ENCODE data around the gene CIB2.
A peak's percentile ranks its signal among the peaks of the same experiment; 100 is the strongest.

The CIB2 gene

GRCh38 chr15:78131295-78132061 is at the start of gene CIB2:
TSS of gene CIB2 (minus strand) at chr15:78131445. CDS start at chr15:78131215, 230 bp downstream.
- Histone ChIP-seq H3K4me3 (ENCODE audit: low read length) (peak within 1 kb of the TSS; percentile 83), H3K27me3 (replicated peaks; ENCODE audit: control insufficient read depth, insufficient read depth, low read length) (no peaks in the 10 kb centered on the region), H3K9ac (ENCODE audit: low read length) (peak within 1 kb of the TSS; percentile 86), H3K36me3 (ENCODE audit: control insufficient read depth, insufficient read depth, low read length, severe bottlenecking) (no peaks in the 10 kb centered on the region), H3K9me3 (ENCODE audit: control insufficient read depth, low read length) (no peaks in the 10 kb centered on the region), H3K4me1 (ENCODE audit: control insufficient read depth, insufficient read depth, low read length) (peaks cover 8% of the 10 kb centered on the region)
- DNase-seq (ENCODE audit: low read depth): peak; percentile 90

- Histone ChIP-seq H3K9me3 (ENCODE audit: control insufficient read depth, low read length) (no peaks in the 10 kb centered on the region), H3K4me3 (ENCODE audit: low read length) (no peak overlapping the region), H3K36me3 (ENCODE audit: control insufficient read depth, insufficient read depth, low read length, severe bottlenecking) (no peaks in the 10 kb centered on the region), H3K27me3 (replicated peaks; ENCODE audit: control insufficient read depth, insufficient read depth, low read length) (peaks cover 10% of the 10 kb centered on the region), H3K9ac (ENCODE audit: low read length) (no peak overlapping the region), H3K4me1 (ENCODE audit: control insufficient read depth, insufficient read depth, low read length) (no peaks in the 10 kb centered on the region)
- DNase-seq (ENCODE audit: low read depth): no peak
These were observed 48.7 kb upstream of the CIB2 start for GRCh38 chr15:78179906-78180305.

GRCh38 chr15:78179286-78179840 is 48.1 kb upstream of the CIB2 start:
- DNase-seq (ENCODE audit: low read depth): no peak
- H3K27me3 ChIP-seq (replicated peaks; ENCODE audit: control insufficient read depth, insufficient read depth, low read length): peaks cover 10% of the 10 kb centered on the region
- H3K9me3 ChIP-seq (ENCODE audit: control insufficient read depth, low read length): no peaks in the 10 kb centered on the region
- H3K4me3 ChIP-seq (ENCODE audit: low read length): no peak overlapping the region
- no peaks in the 10 kb centered on the region for H3K4me1 ChIP-seq (ENCODE audit: control insufficient read depth, insufficient read depth, low read length)
- H3K36me3 ChIP-seq (ENCODE audit: control insufficient read depth, insufficient read depth, low read length, severe bottlenecking): no peaks in the 10 kb centered on the region
- no peak overlapping the region for H3K9ac ChIP-seq (ENCODE audit: low read length)

GRCh38 chr15:78178064-78178463 is 46.8 kb upstream of the CIB2 start:
- Histone ChIP-seq H3K9me3 (ENCODE audit: control insufficient read depth, low read length) (no peaks in the 10 kb centered on the region), H3K9ac (ENCODE audit: low read length) (no peak overlapping the region), H3K4me1 (ENCODE audit: control insufficient read depth, insufficient read depth, low read length) (no peaks in the 10 kb centered on the region), H3K4me3 (ENCODE audit: low read length) (no peak overlapping the region), H3K36me3 (ENCODE audit: control insufficient read depth, insufficient read depth, low read length, severe bottlenecking) (no peaks in the 10 kb centered on the region), H3K27me3 (replicated peaks; ENCODE audit: control insufficient read depth, insufficient read depth, low read length) (peaks cover 10% of the 10 kb centered on the region)
- no peak for DNase-seq (ENCODE audit: low read depth)

- Histone ChIP-seq H3K9me3 (ENCODE audit: control insufficient read depth, low read length) (no peaks in the 10 kb centered on the region), H3K4me1 (ENCODE audit: control insufficient read depth, insufficient read depth, low read length) (no peaks in the 10 kb centered on the region), H3K36me3 (ENCODE audit: control insufficient read depth, insufficient read depth, low read length, severe bottlenecking) (peaks cover 4% of the 10 kb centered on the region), H3K27me3 (replicated peaks; ENCODE audit: control insufficient read depth, insufficient read depth, low read length) (peaks cover 10% of the 10 kb centered on the region), H3K9ac (ENCODE audit: low read length) (no peak overlapping the region), H3K4me3 (ENCODE audit: low read length) (no peak overlapping the region)
- DNase-seq (ENCODE audit: low read depth): peak; percentile 57
These were observed 46.2 kb upstream of the CIB2 start for GRCh38 chr15:78177447-78177873.

- peaks cover 25% of the 10 kb centered on the region for H3K36me3 ChIP-seq (ENCODE audit: control insufficient read depth, insufficient read depth, low read length, severe bottlenecking)
- H3K9ac ChIP-seq (ENCODE audit: low read length): no peak overlapping the region
- H3K4me1 ChIP-seq (ENCODE audit: control insufficient read depth, insufficient read depth, low read length): no peaks in the 10 kb centered on the region
- H3K27me3 ChIP-seq (replicated peaks; ENCODE audit: control insufficient read depth, insufficient read depth, low read length): peaks cover 10% of the 10 kb centered on the region
- peaks cover 4% of the 10 kb centered on the region for H3K9me3 ChIP-seq (ENCODE audit: control insufficient read depth, low read length)
- no peak for DNase-seq (ENCODE audit: low read depth)
- no peak overlapping the region for H3K4me3 ChIP-seq (ENCODE audit: low read length)
These were observed 44.1 kb upstream of the CIB2 start for GRCh38 chr15:78175330-78175729.

- peaks cover 34% of the 10 kb centered on the region for H3K36me3 ChIP-seq (ENCODE audit: control insufficient read depth, insufficient read depth, low read length, severe bottlenecking)
- peaks cover 10% of the 10 kb centered on the region for H3K27me3 ChIP-seq (replicated peaks; ENCODE audit: control insufficient read depth, insufficient read depth, low read length)
- DNase-seq (ENCODE audit: low read depth): no peak
- H3K9ac ChIP-seq (ENCODE audit: low read length): no peak overlapping the region
- no peak overlapping the region for H3K4me3 ChIP-seq (ENCODE audit: low read length)
- H3K9me3 ChIP-seq (ENCODE audit: control insufficient read depth, low read length): peaks cover 4% of the 10 kb centered on the region
- H3K4me1 ChIP-seq (ENCODE audit: control insufficient read depth, insufficient read depth, low read length): no peaks in the 10 kb centered on the region
These were observed 43.2 kb upstream of the CIB2 start for GRCh38 chr15:78174401-78174800.

- no peaks in the 10 kb centered on the region for H3K27me3 ChIP-seq (replicated peaks; ENCODE audit: control insufficient read depth, insufficient read depth, low read length)
- no peak for DNase-seq (ENCODE audit: low read depth)
- H3K9ac ChIP-seq (ENCODE audit: low read length): no peak overlapping the region
- peaks cover 56% of the 10 kb centered on the region for H3K36me3 ChIP-seq (ENCODE audit: control insufficient read depth, insufficient read depth, low read length, severe bottlenecking)
- no peaks in the 10 kb centered on the region for H3K4me1 ChIP-seq (ENCODE audit: control insufficient read depth, insufficient read depth, low read length)
- peaks cover 4% of the 10 kb centered on the region for H3K9me3 ChIP-seq (ENCODE audit: control insufficient read depth, low read length)
- no peak overlapping the region for H3K4me3 ChIP-seq (ENCODE audit: low read length)
These were observed 40.7 kb upstream of the CIB2 start for GRCh38 chr15:78171864-78172472.

GRCh38 chr15:78170848-78171773 is 39.9 kb upstream of the CIB2 start:
- Histone ChIP-seq H3K4me1 (ENCODE audit: control insufficient read depth, insufficient read depth, low read length) (no peaks in the 10 kb centered on the region), H3K9me3 (ENCODE audit: control insufficient read depth, low read length) (peaks cover 4% of the 10 kb centered on the region), H3K27me3 (replicated peaks; ENCODE audit: control insufficient read depth, insufficient read depth, low read length) (no peaks in the 10 kb centered on the region), H3K9ac (ENCODE audit: low read length) (no peak overlapping the region), H3K4me3 (ENCODE audit: low read length) (no peak overlapping the region), H3K36me3 (ENCODE audit: control insufficient read depth, insufficient read depth, low read length, severe bottlenecking) (peaks cover 64% of the 10 kb centered on the region)
- no peak for DNase-seq (ENCODE audit: low read depth)

- Histone ChIP-seq H3K9ac (ENCODE audit: low read length) (no peak overlapping the region), H3K36me3 (ENCODE audit: control insufficient read depth, insufficient read depth, low read length, severe bottlenecking) (peaks cover 88% of the 10 kb centered on the region), H3K27me3 (replicated peaks; ENCODE audit: control insufficient read depth, insufficient read depth, low read length) (no peaks in the 10 kb centered on the region), H3K4me1 (ENCODE audit: control insufficient read depth, insufficient read depth, low read length) (no peaks in the 10 kb centered on the region), H3K9me3 (ENCODE audit: control insufficient read depth, low read length) (peaks cover 4% of the 10 kb centered on the region), H3K4me3 (ENCODE audit: low read length) (no peak overlapping the region)
- DNase-seq (ENCODE audit: low read depth): no peak
These were observed 37.4 kb upstream of the CIB2 start for GRCh38 chr15:78168608-78169007.

Data from adipocyte (in vitro differentiated cells).